Measurements from ENCODE around the gene MTX1.
"Not testable (repeated sequence)": the region's sequence is repeated elsewhere in the genome, so short reads cannot be mapped to it uniquely, and the experiment has no call there.

- not testable (repeated sequence) for TF ChIP-seq POLR2A (IDR thresholded peaks at IDR 0.05; ENCODE audit: borderline replicate concordance, extremely low read depth, insufficient read depth, insufficient read length); EZH2 (IDR thresholded peaks at IDR 0.05); POLR2AphosphoS5 (IDR thresholded peaks at IDR 0.05; ENCODE audit: low read depth, low read length)
These were observed 18.6 kb upstream of the MTX1 start for GRCh38 chr1:155189926-155190325.
